Omental fat pad (tissue), 4 donors: ENCODE measurements around the gene TPRN. TPM values are rescaled to one million over a fixed set of nuclear protein-coding genes. Genes with fewer than 3 reads are reported as not detected.

Experiments
- ATAC-seq: fragments of 150-250 bp; one replicate; pipeline ENCODE4 v1.9.1; 2016; ENCODE audit warnings: mild to moderate bottlenecking, moderate library complexity; ENCODE audit not compliant: low FRiP score
- DNase-seq: peaks from one replicate; pipeline ENCODE4 v3.0.0-alpha.2; 2019; ENCODE audit warnings: low spot score
- total RNA-seq, 4 donors: library from RNA; depleted of rRNA; stranded (reverse); fragments of >200 nt; gene quantifications; one replicate each; pipeline ENCODE4 v1.1.0, GENCODE V29; 2016
- TF ChIP-seq, protein P1 (sequence below), 3 donors: fragments of 450-650 bp; IDR thresholded peaks; one replicate each; pipeline ENCODE4 v1.5.1; 2016 to 2017; ENCODE audit warnings: antibody characterized with exemption in 3 of 3, mild to moderate bottlenecking in 3 of 3, moderate library complexity in 2 of 3

The TPRN gene
- total RNA-seq, 4 donors from 2014 or later: 3.6 to 6.5 (median 4.9) TPM

DNA sequence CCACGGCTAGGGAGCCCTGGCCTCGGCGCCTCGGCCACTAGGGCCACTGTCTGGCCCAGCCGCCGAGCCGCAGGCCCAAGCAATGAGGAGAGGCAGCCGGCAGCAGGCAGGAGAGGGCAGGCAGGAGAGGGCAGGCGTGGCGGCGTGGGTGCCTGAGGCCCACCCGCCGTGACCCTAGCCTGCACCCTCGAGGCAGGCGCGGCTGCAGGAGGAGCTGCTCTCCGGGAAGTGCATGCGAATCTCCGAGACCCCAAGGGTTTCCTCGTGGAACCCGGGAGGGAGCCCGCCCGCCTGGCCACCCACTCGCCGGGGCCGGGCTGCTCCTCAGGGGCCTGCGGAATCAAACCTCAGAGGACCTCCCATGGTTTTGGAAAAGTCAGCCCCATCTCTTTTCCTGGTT is 52.3 kb downstream of the TPRN start:
- ATAC-seq (no peak), DNase-seq (no peak)
- TF ChIP-seq, protein P1, sequence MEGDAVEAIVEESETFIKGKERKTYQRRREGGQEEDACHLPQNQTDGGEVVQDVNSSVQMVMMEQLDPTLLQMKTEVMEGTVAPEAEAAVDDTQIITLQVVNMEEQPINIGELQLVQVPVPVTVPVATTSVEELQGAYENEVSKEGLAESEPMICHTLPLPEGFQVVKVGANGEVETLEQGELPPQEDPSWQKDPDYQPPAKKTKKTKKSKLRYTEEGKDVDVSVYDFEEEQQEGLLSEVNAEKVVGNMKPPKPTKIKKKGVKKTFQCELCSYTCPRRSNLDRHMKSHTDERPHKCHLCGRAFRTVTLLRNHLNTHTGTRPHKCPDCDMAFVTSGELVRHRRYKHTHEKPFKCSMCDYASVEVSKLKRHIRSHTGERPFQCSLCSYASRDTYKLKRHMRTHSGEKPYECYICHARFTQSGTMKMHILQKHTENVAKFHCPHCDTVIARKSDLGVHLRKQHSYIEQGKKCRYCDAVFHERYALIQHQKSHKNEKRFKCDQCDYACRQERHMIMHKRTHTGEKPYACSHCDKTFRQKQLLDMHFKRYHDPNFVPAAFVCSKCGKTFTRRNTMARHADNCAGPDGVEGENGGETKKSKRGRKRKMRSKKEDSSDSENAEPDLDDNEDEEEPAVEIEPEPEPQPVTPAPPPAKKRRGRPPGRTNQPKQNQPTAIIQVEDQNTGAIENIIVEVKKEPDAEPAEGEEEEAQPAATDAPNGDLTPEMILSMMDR (IDR thresholded peaks at IDR 0.05): no peak

DNA sequence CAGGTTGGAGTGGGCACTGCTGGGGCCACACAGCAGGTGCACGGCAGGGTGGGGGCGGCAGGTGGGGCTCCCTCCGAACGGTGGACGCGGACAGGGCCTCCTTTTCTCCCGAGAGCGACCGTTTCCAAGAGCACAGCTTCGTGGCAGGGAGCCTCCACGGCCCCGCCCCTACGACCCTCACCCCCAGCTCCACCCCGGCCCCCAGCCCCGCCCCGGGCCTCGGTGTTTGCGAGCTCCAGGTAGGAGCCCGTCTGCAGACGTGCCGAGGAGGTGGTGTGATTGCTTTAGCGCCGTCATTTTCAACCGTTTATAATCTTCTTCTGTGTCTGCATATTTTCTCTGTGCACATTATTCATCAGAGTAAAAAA is 52.8 kb downstream of the TPRN start:
- no peak for DNase-seq
- TF ChIP-seq, protein P1 (IDR thresholded peaks at IDR 0.05): no peak
- no peak for ATAC-seq

DNA sequence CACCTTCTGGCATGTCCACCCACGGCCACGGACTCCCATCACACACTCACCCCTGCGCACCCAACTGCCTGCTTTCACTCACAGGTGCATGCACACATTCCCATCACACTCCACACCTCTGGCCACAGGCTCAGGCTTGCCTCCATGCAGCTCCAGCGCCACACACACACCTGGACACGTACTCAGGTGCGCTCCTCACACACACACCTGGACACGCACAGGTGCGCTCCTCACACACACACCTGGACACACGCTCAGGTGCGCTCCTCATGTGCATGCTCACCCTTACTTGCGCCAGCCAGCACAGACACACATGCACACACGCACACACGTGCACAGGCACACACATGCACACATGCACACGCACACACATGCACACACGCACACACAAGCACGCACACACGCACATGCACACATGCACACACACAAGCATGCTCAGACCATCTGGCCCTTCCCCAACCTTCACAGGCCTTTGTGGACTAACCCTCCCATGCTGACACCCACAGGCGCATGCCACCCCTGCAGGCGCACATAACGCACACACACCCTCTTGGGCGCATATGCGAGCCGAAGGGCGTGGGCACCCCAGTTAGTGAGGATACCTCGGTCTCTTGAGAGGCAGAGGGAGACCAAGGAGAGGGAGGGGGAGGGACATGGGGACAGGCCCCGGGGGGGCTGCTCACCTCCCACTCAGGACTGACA is 53.3 kb downstream of the TPRN start:
- no peak for ATAC-seq
- TF ChIP-seq, protein P1 (IDR thresholded peaks at IDR 0.05): no peak

DNA sequence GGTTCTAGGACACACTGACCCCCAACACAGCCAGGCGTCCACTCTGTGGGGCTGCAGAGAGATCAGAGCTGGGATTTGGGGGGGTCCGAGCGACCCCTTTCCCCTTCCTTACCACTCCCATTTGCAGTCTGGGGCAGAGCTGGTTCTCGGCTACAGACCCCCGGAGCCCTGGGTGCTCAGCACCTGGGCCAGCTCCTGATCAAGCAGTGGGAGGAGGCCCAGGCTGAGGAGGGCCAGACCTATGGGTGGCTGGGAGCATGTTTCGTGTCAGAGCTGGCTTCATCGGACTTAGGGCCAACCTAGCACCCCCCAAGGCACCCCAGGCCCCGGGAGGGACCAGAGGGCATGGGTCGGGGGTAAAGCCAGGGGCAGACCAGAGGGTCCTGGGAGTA is 54.0 kb downstream of the TPRN start:
- TF ChIP-seq, protein P1 (IDR thresholded peaks at IDR 0.05): no peak
- no peak for DNase-seq
- no peak for ATAC-seq

More for the DNA sequence above, 53.3 kb downstream of the TPRN start:
- no peak for DNase-seq

DNA sequence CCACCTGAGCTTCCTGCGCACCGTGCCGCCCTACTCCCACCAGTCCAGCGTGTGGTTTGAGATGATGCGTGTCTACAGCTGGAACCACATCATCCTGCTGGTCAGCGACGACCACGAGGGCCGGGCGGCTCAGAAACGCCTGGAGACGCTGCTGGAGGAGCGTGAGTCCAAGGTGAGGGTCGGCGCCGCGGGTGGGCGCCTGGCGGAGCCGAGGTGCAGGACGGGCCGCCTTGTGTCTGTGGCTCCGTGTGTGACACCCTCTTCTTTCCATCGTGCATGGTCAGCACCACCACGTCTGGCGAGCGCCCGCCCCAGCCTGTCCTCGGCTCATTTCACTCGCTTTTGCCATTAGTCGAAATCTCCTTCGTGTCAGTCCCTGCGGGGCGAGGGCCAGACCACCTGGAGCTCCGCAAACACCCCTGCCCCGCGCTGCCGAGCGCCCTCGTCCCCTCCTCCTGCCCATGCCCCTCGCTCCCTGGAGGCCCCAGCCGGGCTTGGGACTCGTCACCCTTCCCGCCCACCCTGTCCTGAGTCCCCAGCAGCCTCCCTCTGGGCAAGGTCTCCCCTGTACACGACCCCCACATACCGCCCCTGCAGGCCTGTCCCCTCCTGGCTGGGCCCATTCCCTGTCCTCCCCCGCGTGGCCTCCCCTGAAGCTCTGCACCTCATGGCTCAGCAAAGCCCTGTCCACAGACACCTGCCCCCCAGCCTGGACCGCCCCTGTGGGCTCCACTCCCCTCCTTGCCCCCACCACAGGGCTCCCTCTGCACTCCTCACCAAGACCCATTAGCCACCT is 54.6 kb downstream of the TPRN start:
- TF ChIP-seq, protein P1 (IDR thresholded peaks at IDR 0.05): no peak
- DNase-seq: no peak
- ATAC-seq: no peak

DNA sequence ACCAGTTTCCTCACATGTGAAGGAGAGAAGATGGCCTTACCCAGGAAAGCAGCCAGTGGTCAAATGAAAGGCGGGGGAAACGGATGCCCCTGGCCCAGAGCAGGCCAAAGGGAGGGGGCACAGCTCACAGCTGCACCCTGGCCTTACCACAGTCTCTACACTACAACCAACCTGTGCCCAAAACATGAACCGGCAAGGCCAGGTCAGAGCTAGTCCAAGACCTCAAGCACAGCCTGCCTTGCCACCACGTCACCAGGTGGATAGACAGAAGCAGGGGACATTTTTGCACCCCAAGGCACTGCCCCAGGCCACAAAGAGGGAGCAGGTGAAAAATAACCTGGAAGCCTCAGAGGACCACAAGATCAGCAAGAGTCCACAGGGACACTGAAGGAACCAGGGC is 57.1 kb downstream of the TPRN start:
- DNase-seq: no peak
- TF ChIP-seq, protein P1 (IDR thresholded peaks at IDR 0.05): no peak
- no peak for ATAC-seq
